M059J (cell line): ENCODE data around the gene ITGA6. TPM values are rescaled to one million over a fixed set of nuclear protein-coding genes. Genes with fewer than 3 reads are reported as not detected.
A peak's percentile ranks its signal among the peaks of the same experiment; 100 is the strongest.

Source experiments
- DNase-seq: peaks from one replicate; pipeline ENCODE4 v3.0.0-alpha.2; 2012; ENCODE audit warnings: low read depth
- total RNA-seq: library from RNA; depleted of rRNA; stranded (reverse); fragments of >200 nt; shearing (Covaris generic); gene quantifications from 2 replicates; pipeline ENCODE4 v1.2.3, GENCODE V29; 2014

Gene ITGA6
- total RNA-seq, 1 experiment from 2014 or later = 47.7 TPM

GRCh38 chr2:172465417-172466334 lies 38.3 kb downstream of the ITGA6 start:
- DNase-seq = peak; percentile 79

- DNase-seq = no peak
Observed at GRCh38 chr2:172467382-172467781, 40.0 kb downstream of the ITGA6 start.

GRCh38 chr2:172470958-172471922 lies 43.9 kb downstream of the ITGA6 start:
- no peak for DNase-seq

- DNase-seq = no peak
Observed at GRCh38 chr2:172472446-172473033, 45.2 kb downstream of the ITGA6 start.

GRCh38 chr2:172473167-172473566 lies 45.8 kb downstream of the ITGA6 start:
- no peak for DNase-seq

GRCh38 chr2:172478353-172478752 lies 51.0 kb downstream of the ITGA6 start:
- no peak for DNase-seq

- peak; percentile 61 for DNase-seq
Observed at GRCh38 chr2:172480301-172481218, 53.2 kb downstream of the ITGA6 start.

- DNase-seq = no peak
Observed at GRCh38 chr2:172481507-172482262, 54.3 kb downstream of the ITGA6 start.

- peak; percentile 30 for DNase-seq
Observed at GRCh38 chr2:172484253-172484652, 56.9 kb downstream of the ITGA6 start.

GRCh38 chr2:172484706-172485105 lies 57.3 kb downstream of the ITGA6 start:
- DNase-seq = no peak

- no peak for DNase-seq
Observed at GRCh38 chr2:172488556-172488955, 61.2 kb downstream of the ITGA6 start.

GRCh38 chr2:172489681-172490080 lies 62.3 kb downstream of the ITGA6 start:
- DNase-seq = no peak

- no peak for DNase-seq
Observed at GRCh38 chr2:172496160-172496608, 68.8 kb downstream of the ITGA6 start.

- no peak for DNase-seq
Observed at GRCh38 chr2:172507199-172507598, 79.8 kb downstream of the ITGA6 start.

- DNase-seq = no peak
Observed at GRCh38 chr2:172510088-172510487, 82.7 kb downstream of the ITGA6 start.

GRCh38 chr2:172510548-172510947 lies 83.2 kb downstream of the ITGA6 start:
- DNase-seq = no peak

- no peak for DNase-seq
Observed at GRCh38 chr2:172512810-172513523, 85.6 kb downstream of the ITGA6 start.

GRCh38 chr2:172513524-172513900 lies 86.1 kb downstream of the ITGA6 start:
- no peak for DNase-seq

- no peak for DNase-seq
Observed at GRCh38 chr2:172513935-172514586, 86.7 kb downstream of the ITGA6 start.
